ENCODE data around the gene FLACC1.

FLACC1 gene

GRCh38 chr2:201273330-201273983 lies 83.7 kb downstream of the FLACC1 start:
- DNase-seq: peak; percentile 16

GRCh38 chr2:201271917-201272316 lies 85.2 kb downstream of the FLACC1 start:
- DNase-seq: no peak

- DNase-seq: no peak
Observed at GRCh38 chr2:201270293-201271001, 86.7 kb downstream of the FLACC1 start.

GRCh38 chr2:201269764-201270163 lies 87.4 kb downstream of the FLACC1 start:
- no peak for DNase-seq

- no peak for DNase-seq
Observed at GRCh38 chr2:201267278-201268030, 89.7 kb downstream of the FLACC1 start.

- no peak for DNase-seq
Observed at GRCh38 chr2:201266629-201267028, 90.5 kb downstream of the FLACC1 start.

- no peak for DNase-seq
Observed at GRCh38 chr2:201264472-201265173, 92.5 kb downstream of the FLACC1 start.

GRCh38 chr2:201263779-201264178 lies 93.4 kb downstream of the FLACC1 start:
- no peak for DNase-seq

GRCh38 chr2:201262718-201263117 lies 94.4 kb downstream of the FLACC1 start:
- no peak for DNase-seq

- no peak for DNase-seq
Observed at GRCh38 chr2:201261906-201262305, 95.2 kb downstream of the FLACC1 start.

GRCh38 chr2:201261471-201261870 lies 95.7 kb downstream of the FLACC1 start:
- DNase-seq: no peak

GRCh38 chr2:201260302-201260800 lies 96.8 kb downstream of the FLACC1 start, which contains the start of gene CASP8:
CASP8 (plus strand) TSS chr2:201260536; CDS start chr2:201266487, 5,951 bp downstream.
- DNase-seq: no peak

GRCh38 chr2:201258666-201259615 lies 98.2 kb downstream of the FLACC1 start:
- DNase-seq: no peak

- peak; percentile 79 for DNase-seq
Observed at GRCh38 chr2:201257956-201258665, 99.0 kb downstream of the FLACC1 start.

- DNase-seq: peak; percentile 55
Observed at GRCh38 chr2:201257381-201257955, 99.7 kb downstream of the FLACC1 start.

- DNase-seq: no peak
Observed at GRCh38 chr2:201256082-201256481, 101.1 kb downstream of the FLACC1 start.

GRCh38 chr2:201255408-201256033 lies 101.6 kb downstream of the FLACC1 start:
- DNase-seq: no peak

- no peak for DNase-seq
Observed at GRCh38 chr2:201254081-201254730, 102.9 kb downstream of the FLACC1 start.

GRCh38 chr2:201250741-201251140 lies 106.4 kb downstream of the FLACC1 start:
- DNase-seq: no peak

GRCh38 chr2:201249889-201250288 lies 107.3 kb downstream of the FLACC1 start:
- no peak for DNase-seq

All from right forelimb (tissue), 1 donor.